ENCODE measurements around the gene BCL2L1. TPM values are rescaled to one million over a fixed set of nuclear protein-coding genes. Genes with fewer than 3 reads are reported as not detected.
A peak's percentile ranks its signal among the peaks of the same experiment; 100 is the strongest.

The BCL2L1 gene
- total and polyA plus RNA-seq, 10 of the 15 experiments (the other 5 are each of a cell fraction or from before 2014, with no cell fraction given): 0.63 to 67.7 (median 43.6) TPM

GRCh38 chr20:31746068-31746878 lies 23.6 kb upstream of the BCL2L1 start:
- no peak overlapping the region for H3K4me3 ChIP-seq
- no peaks in the 10 kb centered on the region for H3K9me3 ChIP-seq (replicated peaks; ENCODE audit: control insufficient read depth, insufficient read depth, low read length)
- no peaks in the 10 kb centered on the region for H3K27me3 ChIP-seq (replicated peaks in 1 of 2; ENCODE audit: control insufficient read depth in 2 of 2, insufficient read depth in 2 of 2, low read length in 1 of 2)
- no peak for FAIRE-seq
- H3K36me3 ChIP-seq (ENCODE audit: control insufficient read depth in 2 of 2, insufficient read depth in 2 of 2, low read length in 1 of 2): peaks cover 0 to 2% of the 10 kb centered on the region in 2 experiments; a peak in 3 of 4 replicates
- ATAC-seq: peak; percentile 88
- RAD21 ChIA-PET (ENCODE audit: unreplicated experiment): interaction anchor here (0.5 to 1.6 kb wide), 4 partner anchors 23 to 85 kb away, joined by 3 to 5 read pairs (median 4); no protein-coding TSS in a partner anchor
- no peak overlapping the region for H2AFZ ChIP-seq (ENCODE audit: control insufficient read depth, low read depth, low read length)
- POLR2A ChIA-PET: interaction anchor here (0.5 to 0.9 kb wide), 3 partner anchors 42 to 126 kb away, joined by 3 to 5 read pairs (median 3); no protein-coding TSS in a partner anchor
- peak overlapping the region; percentile 20; the same call in 1 of the 2 replicates for H3K4me2 ChIP-seq (ENCODE audit: control insufficient read depth, insufficient read depth)
- no peak overlapping the region for H3K9ac ChIP-seq (ENCODE audit: control insufficient read depth, insufficient read depth, low read length)
- WGBS (ENCODE audit: insufficient coverage, insufficient replicate concordance, low lambda C conversion rate, missing lambda C conversion rate): 58% methylated on average over 1 of the region's 1 CpG
- DNase-seq (ENCODE audit: low read depth, low spot score): no peak
- CTCF ChIA-PET: interaction anchor here (0.6 to 2.0 kb wide), 8 partner anchors 19 to 206 kb away, joined by 3 to 7 read pairs (median 4); partner anchors contain the start of gene PDRG1
- H4K20me1 ChIP-seq (ENCODE audit: control insufficient read depth, insufficient read depth): no peaks in the 10 kb centered on the region
- no TSS peak for BruUV-seq (replicated peaks)
- intact Hi-C loops (cut with micrococcal nuclease; ENCODE audit: unreplicated experiment): no loop called here
- no peaks in the 10 kb centered on the region for H3K4me1 ChIP-seq (ENCODE audit: control insufficient read depth, insufficient read depth, low read length)
- SMC1A ChIA-PET (ENCODE audit: uncharacterized antibody, unreplicated experiment): interaction anchor here (1.2 to 1.5 kb wide), 2 partner anchors 20 to 24 kb away, joined by 3 to 7 read pairs; partner anchors contain the start of gene BCL2L1
- in situ Hi-C loops (cut with MboI): no loop called here
- H3K79me2 ChIP-seq (ENCODE audit: control insufficient read depth, insufficient read depth, low read length): peaks cover 72% of the 10 kb centered on the region
- H3K27ac ChIP-seq (ENCODE audit: control insufficient read depth, insufficient read depth): peak overlapping the region; percentile 17; the same call in 1 of the 2 replicates
- no peak for TF ChIP-seq NR2C1 (IDR thresholded peaks at IDR 0.05)
- no peak for TF ChIP-seq WRNIP1 (IDR thresholded peaks at IDR 0.05; ENCODE audit: borderline replicate concordance, low read depth, low read length)
- TF ChIP-seq ZSCAN29 (IDR thresholded peaks at IDR 0.05): no peak
- TF ChIP-seq, protein P1, sequence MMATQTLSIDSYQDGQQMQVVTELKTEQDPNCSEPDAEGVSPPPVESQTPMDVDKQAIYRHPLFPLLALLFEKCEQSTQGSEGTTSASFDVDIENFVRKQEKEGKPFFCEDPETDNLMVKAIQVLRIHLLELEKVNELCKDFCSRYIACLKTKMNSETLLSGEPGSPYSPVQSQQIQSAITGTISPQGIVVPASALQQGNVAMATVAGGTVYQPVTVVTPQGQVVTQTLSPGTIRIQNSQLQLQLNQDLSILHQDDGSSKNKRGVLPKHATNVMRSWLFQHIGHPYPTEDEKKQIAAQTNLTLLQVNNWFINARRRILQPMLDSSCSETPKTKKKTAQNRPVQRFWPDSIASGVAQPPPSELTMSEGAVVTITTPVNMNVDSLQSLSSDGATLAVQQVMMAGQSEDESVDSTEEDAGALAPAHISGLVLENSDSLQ (IDR thresholded peaks at IDR 0.05): no peak
- TF ChIP-seq, protein P2, sequence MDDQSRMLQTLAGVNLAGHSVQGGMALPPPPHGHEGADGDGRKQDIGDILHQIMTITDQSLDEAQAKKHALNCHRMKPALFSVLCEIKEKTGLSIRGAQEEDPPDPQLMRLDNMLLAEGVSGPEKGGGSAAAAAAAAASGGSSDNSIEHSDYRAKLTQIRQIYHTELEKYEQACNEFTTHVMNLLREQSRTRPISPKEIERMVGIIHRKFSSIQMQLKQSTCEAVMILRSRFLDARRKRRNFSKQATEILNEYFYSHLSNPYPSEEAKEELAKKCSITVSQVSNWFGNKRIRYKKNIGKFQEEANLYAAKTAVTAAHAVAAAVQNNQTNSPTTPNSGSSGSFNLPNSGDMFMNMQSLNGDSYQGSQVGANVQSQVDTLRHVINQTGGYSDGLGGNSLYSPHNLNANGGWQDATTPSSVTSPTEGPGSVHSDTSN (IDR thresholded peaks at IDR 0.05; ENCODE audit: insufficient replicate concordance, low read depth, low read length): peak; percentile 15
- no peak for TF ChIP-seq ASH2L (IDR thresholded peaks at IDR 0.05; ENCODE audit: borderline replicate concordance, low read depth)
- no peak for TF ChIP-seq TCF12 (IDR thresholded peaks at IDR 0.05; ENCODE audit: low read depth, low read length)
- TF ChIP-seq PML (IDR thresholded peaks at IDR 0.05; ENCODE audit: low read length): no peak
